ENCODE data around the gene SNX32. TPM values are rescaled to one million over a fixed set of nuclear protein-coding genes. Genes with fewer than 3 reads are reported as not detected.
A peak's percentile ranks its signal among the peaks of the same experiment; 100 is the strongest.

The SNX32 gene
- total RNA-seq, 4 donors from 2014 or later: 0.33 to 0.78 (median 0.41) TPM

DNA sequence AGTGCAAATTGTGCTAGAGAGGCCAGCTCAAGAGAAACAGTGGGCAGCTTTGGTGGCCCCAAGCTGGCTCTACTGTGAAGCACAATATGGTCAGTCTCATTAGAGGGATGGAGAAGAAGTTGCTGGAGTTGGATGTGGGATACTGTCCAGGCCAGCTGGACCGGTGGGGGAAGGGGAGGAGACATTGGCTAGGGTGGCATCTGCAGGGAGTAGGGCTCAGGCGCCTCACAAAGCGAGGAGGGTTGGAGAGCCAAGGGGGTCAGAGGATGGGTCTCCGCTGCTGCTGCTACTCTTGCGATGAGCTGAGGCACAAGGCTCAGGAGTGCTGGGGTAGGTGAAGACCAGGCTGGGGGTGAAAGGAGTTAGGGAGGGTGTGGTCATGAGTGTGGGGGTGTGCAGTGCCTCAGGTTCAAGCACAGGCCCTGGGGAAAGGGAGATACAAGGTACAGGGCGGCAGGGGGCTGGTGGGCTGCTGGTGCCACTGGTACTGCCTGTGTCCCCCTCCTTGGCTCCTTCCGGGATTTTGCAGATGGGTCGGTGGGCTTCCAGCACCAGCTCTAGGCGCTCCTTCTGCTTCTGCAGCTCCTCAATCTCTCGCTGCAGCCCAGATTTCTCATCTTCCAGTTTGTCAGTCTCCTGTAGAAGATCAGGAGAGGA is 59.0 kb downstream of the SNX32 start:
- no peaks in the 10 kb centered on the region for H3K9me3 ChIP-seq
- peaks cover 43 to 58% (median 55%) of the 10 kb centered on the region in 4 donors for H3K4me1 ChIP-seq
- no peaks in the 10 kb centered on the region for H3K27me3 ChIP-seq
- no peak for TF ChIP-seq POLR2AphosphoS5 (IDR thresholded peaks at IDR 0.05)
- TF ChIP-seq EP300 (IDR thresholded peaks at IDR 0.05): no peak
- no peak for TF ChIP-seq POLR2A (IDR thresholded peaks at IDR 0.05; ENCODE audit: low read depth)
- no peak for TF ChIP-seq CTCF (IDR thresholded peaks at IDR 0.05)
- H3K36me3 ChIP-seq: no peaks in the 10 kb centered on the region
- intact Hi-C loops (cut with DNase I): no loop called here
- peak overlapping the region in 3 of 4 donors; percentile 30 to 84 (median 84) for H3K4me3 ChIP-seq
- peak overlapping the region; percentile 96 to 100 (median 98) for H3K27ac ChIP-seq (replicated peaks in 1 of 4)
- WGBS: 72% methylated on average over 10 of the region's 10 CpGs
- no peak for DNase-seq (ENCODE audit: extremely low spot score)

DNA sequence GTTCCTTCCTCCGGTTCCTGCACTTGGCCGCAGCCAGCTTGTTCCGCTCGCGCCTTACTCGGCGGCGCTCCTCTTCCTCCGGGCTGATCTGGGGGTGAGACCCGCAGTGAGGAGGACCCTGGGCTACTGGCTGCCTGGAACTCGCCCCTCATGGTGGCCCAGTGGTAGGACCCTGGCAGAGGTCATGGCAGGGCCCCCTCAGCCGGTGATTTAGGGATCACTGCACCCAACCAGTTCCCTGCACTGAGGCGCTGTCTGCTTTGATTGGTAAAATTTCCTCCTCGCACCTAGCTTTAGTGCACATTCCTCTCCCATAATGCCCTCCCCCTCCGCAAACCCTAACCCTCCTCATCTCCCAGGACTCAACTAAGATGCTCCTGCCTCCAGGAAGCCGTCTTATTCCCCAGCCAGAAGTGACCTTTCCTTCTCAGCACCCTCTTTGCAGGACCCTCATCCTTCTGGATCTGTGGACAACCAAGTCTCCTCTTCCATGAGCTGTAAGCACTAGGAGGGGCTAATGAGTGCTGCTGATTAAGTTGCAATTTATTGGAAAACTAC is 60.4 kb downstream of the SNX32 start:
- TF ChIP-seq POLR2AphosphoS5 (IDR thresholded peaks at IDR 0.05) (no peak), CTCF (IDR thresholded peaks at IDR 0.05) (no peak), EP300 (IDR thresholded peaks at IDR 0.05) (no peak), POLR2A (IDR thresholded peaks at IDR 0.05; ENCODE audit: low read depth) (no peak)
- Histone ChIP-seq H3K4me3 (peak overlapping the region; percentile 27 to 84 (median 57)), H3K9me3 (no peaks in the 10 kb centered on the region), H3K27ac (replicated peaks in 1 of 4) (peak overlapping the region; percentile 96 to 100 (median 98)), H3K27me3 (peaks cover 0 to 2% (median 0%) of the 10 kb centered on the region in 4 donors), H3K4me1 (peaks cover 42 to 57% (median 51%) of the 10 kb centered on the region in 4 donors), H3K36me3 (no peaks in the 10 kb centered on the region)
- intact Hi-C loops (cut with DNase I): no loop called here
- no peak for DNase-seq (ENCODE audit: extremely low spot score)
- WGBS: 59% methylated on average over 13 of the region's 16 CpGs

DNA sequence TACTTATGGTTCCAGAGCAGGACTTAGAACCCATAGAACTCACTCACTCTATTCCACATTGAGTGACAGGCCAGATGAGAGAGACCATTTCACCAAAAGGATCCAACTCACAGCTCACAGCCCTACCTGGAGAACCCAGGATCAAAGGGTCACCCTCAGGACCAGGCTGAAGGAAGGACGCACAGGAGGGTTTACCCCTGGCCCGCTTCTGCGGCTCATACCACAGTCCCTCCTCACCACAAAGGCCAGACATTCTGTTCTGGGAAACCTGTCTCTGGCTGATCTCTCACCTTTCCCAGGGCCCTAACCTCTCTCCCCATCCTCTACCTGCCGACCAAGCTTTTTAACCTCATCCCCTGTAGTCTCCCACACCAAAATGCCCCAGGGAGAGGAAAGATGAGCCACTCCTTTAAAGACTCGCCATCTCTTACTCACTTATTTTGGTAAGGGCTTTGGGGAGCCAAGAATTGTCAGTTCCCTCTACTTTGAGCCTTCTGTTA is 61.8 kb downstream of the SNX32 start:
- H3K4me1 ChIP-seq: peaks cover 42 to 60% (median 53%) of the 10 kb centered on the region in 4 donors
- H3K27me3 ChIP-seq: peaks cover 0 to 11% (median 0%) of the 10 kb centered on the region in 4 donors
- 94% methylated on average over 5 of the region's 5 CpGs for WGBS
- H3K36me3 ChIP-seq: no peaks in the 10 kb centered on the region
- H3K4me3 ChIP-seq: no peak overlapping the region
- no peak overlapping the region for H3K27ac ChIP-seq (replicated peaks in 1 of 4)
- DNase-seq (ENCODE audit: extremely low spot score): no peak
- intact Hi-C loops (cut with DNase I): no loop called here
- TF ChIP-seq CTCF (IDR thresholded peaks at IDR 0.05): no peak
- H3K9me3 ChIP-seq: no peaks in the 10 kb centered on the region

DNA sequence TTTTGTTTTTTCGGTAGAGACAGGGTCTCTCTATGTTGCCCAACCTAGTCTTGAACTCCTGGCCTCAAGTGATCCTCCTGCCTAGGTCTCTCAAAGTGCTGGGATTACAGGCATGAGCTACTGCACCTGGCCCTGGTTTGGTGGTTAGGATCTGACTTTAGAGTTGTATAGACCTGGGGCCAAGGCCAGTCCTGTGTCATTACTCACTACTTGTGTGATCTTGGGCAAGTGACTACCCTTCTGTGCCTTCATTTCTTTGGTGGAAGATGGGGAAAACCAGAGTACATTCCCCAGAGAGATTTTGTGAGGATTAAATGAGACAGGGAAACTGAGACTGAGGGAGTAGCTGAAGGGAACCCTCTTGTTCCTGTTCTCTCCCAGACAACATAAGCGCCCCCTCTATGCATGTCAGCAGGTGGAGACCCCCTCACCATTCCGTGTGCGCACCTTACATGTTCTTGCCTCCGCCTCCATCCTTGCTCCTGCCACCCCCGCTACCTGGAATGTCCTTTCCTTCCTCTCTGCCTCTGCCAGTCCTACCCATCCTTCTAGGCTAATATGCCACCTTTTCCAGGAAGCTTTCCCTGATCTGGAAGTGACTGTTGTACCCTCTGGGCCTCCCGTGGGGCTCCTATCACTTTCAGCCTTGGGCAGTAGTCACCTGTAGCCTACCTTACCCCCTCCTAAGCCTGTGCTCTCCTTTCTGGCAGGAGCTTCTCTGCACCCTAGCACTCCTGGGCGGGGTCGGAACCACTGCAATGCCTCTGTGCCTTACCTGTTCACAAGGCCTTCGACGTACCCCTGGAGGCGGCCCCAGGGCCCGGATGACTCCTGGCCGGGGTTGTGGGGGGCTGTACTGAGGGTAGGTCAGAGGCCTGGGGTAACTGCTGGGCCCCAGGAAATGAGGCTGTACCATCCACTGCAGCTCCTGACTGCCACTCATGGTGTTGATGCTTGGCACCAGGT is 62.6 kb downstream of the SNX32 start:
- no peaks in the 10 kb centered on the region for H3K9me3 ChIP-seq
- no peak for TF ChIP-seq POLR2A (IDR thresholded peaks at IDR 0.05; ENCODE audit: low read depth)
- TF ChIP-seq EP300 (IDR thresholded peaks at IDR 0.05): no peak
- no peak for TF ChIP-seq CTCF (IDR thresholded peaks at IDR 0.05)
- 92% methylated on average over 14 of the region's 14 CpGs for WGBS
- no peaks in the 10 kb centered on the region for H3K36me3 ChIP-seq
- H3K4me3 ChIP-seq: no peak overlapping the region
- H3K4me1 ChIP-seq: peaks cover 46 to 58% (median 51%) of the 10 kb centered on the region in 4 donors
- intact Hi-C loops (cut with DNase I): no loop called here
- no peak overlapping the region for H3K27ac ChIP-seq (replicated peaks in 1 of 4)
- no peak for DNase-seq (ENCODE audit: extremely low spot score)
- H3K27me3 ChIP-seq: peaks cover 0 to 11% (median 0%) of the 10 kb centered on the region in 4 donors
